Esophagus muscularis mucosa (tissue), 4 donors: Measurements from ENCODE around the gene RCBTB2. TPM values are rescaled to one million over a fixed set of nuclear protein-coding genes. Genes with fewer than 3 reads are reported as not detected.

Experiments used
- DNase-seq: peaks from one replicate; pipeline ENCODE4 v3.0.0-alpha.2; 2017; ENCODE audit errors: extremely low spot score
- H3K27ac ChIP-seq, 4 donors: fragments of 200-600 bp; sonication (generic); replicated peaks in 1 of 4; 1 replicate in 3 of 4; 2 replicates in 1 of 4; pipeline ENCODE4 v1.5.1; 2016 to 2019; ENCODE audit warnings: mild to moderate bottlenecking in 1 of 4
- H3K27me3 ChIP-seq, 4 donors: fragments of 200-600 bp; sonication (generic); one replicate each; pipeline versions ENCODE4 v1.5.1 to v1.6.0; 2016 to 2019
- H3K36me3 ChIP-seq, 4 donors: fragments of 200-600 bp; sonication (generic); one replicate each; pipeline ENCODE4 v1.5.1; 2016 to 2019
- H3K4me1 ChIP-seq, 4 donors: fragments of 200-600 bp; sonication (generic); one replicate each; pipeline ENCODE4 v1.5.1; 2016 to 2019
- H3K4me3 ChIP-seq, 4 donors: fragments of 200-600 bp; sonication (generic); 1 replicate in 2 of 4; 2 replicates in 2 of 4; pipeline ENCODE4 v1.5.1; 2016 to 2019; ENCODE audit warnings: mild to moderate bottlenecking in 4 of 4, moderate library complexity in 1 of 4
- H3K9me3 ChIP-seq, 4 donors: fragments of 200-600 bp; sonication (generic); 1 replicate in 3 of 4; 2 replicates in 1 of 4; pipeline ENCODE4 v1.5.1; 2016 to 2019
- CTCF ChIP-seq, 3 experiments: fragments of 200-600 bp in 2 of 3; fragments of 450-650 bp in 1 of 3; sonication (generic) in 2 of 3; IDR thresholded peaks; one replicate each; pipeline ENCODE4 v1.5.1; 2017 to 2019; ENCODE audit warnings: antibody characterized with exemption in 3 of 3, mild to moderate bottlenecking in 2 of 3, moderate library complexity in 1 of 3
- EP300 ChIP-seq: sonication (generic); formaldehyde crosslinking; IDR thresholded peaks from one replicate; pipeline ENCODE4 v1.6.1; 2017; ENCODE audit warnings: antibody characterized with exemption
- POLR2A ChIP-seq: fragments of 450-650 bp; IDR thresholded peaks from one replicate; pipeline ENCODE4 v1.6.1; 2017; ENCODE audit warnings: antibody characterized with exemption, moderate library complexity, mild to moderate bottlenecking, low read depth
- POLR2AphosphoS5 ChIP-seq, 2 donors: sonication (generic); formaldehyde crosslinking; IDR thresholded peaks; one replicate each; pipeline ENCODE4 v1.6.1; 2017; ENCODE audit warnings: antibody characterized with exemption in 2 of 2
- WGBS: methylation state at CpG from one replicate; pipeline ENCODE4 v1.1.5; 2018; 5-methylcytosine and 5-hydroxymethylcytosine counted together
- intact Hi-C: fragments of 100-400 bp; cut with DNase I; formaldehyde crosslinking; loops from one replicate; pipeline ENCODE4 v1.15.1; 2023
- total RNA-seq, 4 donors: library from RNA; depleted of rRNA; stranded (reverse); fragments of >200 nt; gene quantifications; one replicate each; pipeline versions ENCODE4 v1.1.0 to v1.2.1, GENCODE V29; 2016

RCBTB2 gene
- total RNA-seq, 4 donors from 2014 or later: 10.1 to 14.5 (median 11.0) TPM

- no peak overlapping the region for H3K4me3 ChIP-seq
- peaks cover 0 to 15% (median 15%) of the 10 kb centered on the region in 4 donors for H3K9me3 ChIP-seq
- DNase-seq: no peak
- H3K36me3 ChIP-seq: no peaks in the 10 kb centered on the region
- H3K27ac ChIP-seq: no peak overlapping the region
- intact Hi-C loops: no loop called here
- TF ChIP-seq POLR2AphosphoS5 (IDR thresholded peaks at IDR 0.05): no peak
- no peak for TF ChIP-seq POLR2A
- no peak for TF ChIP-seq CTCF (IDR thresholded peaks at IDR 0.05)
- TF ChIP-seq EP300: no peak
- H3K4me1 ChIP-seq: no peaks in the 10 kb centered on the region
- no peaks in the 10 kb centered on the region for H3K27me3 ChIP-seq
These were observed 22.6 kb upstream of the RCBTB2 start for GRCh38 chr13:48555441-48555840.

GRCh38 chr13:48551329-48551728 lies 18.4 kb upstream of the RCBTB2 start:
- Histone ChIP-seq H3K27ac (no peak overlapping the region), H3K9me3 (peaks cover 0 to 15% (median 15%) of the 10 kb centered on the region in 4 donors), H3K36me3 (no peaks in the 10 kb centered on the region), H3K4me1 (no peaks in the 10 kb centered on the region), H3K27me3 (no peaks in the 10 kb centered on the region), H3K4me3 (no peak overlapping the region)
- TF ChIP-seq POLR2AphosphoS5 (IDR thresholded peaks at IDR 0.05) (no peak), POLR2A (no peak), CTCF (IDR thresholded peaks at IDR 0.05) (no peak), EP300 (no peak)
- 93% methylated on average over 1 of the region's 1 CpG for WGBS
- intact Hi-C loops: no loop called here
- no peak for DNase-seq

- Histone ChIP-seq H3K4me1 (no peaks in the 10 kb centered on the region), H3K36me3 (no peaks in the 10 kb centered on the region), H3K4me3 (no peak overlapping the region), H3K9me3 (peaks cover 0 to 12% (median 9%) of the 10 kb centered on the region in 4 donors), H3K27me3 (no peaks in the 10 kb centered on the region), H3K27ac (no peak overlapping the region)
- WGBS: 76% methylated on average over 1 of the region's 1 CpG
- intact Hi-C loops: no loop called here
- no peak for DNase-seq
- TF ChIP-seq POLR2AphosphoS5 (IDR thresholded peaks at IDR 0.05): no peak
- no peak for TF ChIP-seq CTCF (IDR thresholded peaks at IDR 0.05)
- no peak for TF ChIP-seq EP300
- TF ChIP-seq POLR2A: no peak
These were observed 16.8 kb upstream of the RCBTB2 start for GRCh38 chr13:48549658-48550057.

GRCh38 chr13:48547663-48548092 lies 14.8 kb upstream of the RCBTB2 start:
- DNase-seq: no peak
- Histone ChIP-seq H3K4me3 (no peak overlapping the region), H3K36me3 (no peaks in the 10 kb centered on the region), H3K27me3 (no peaks in the 10 kb centered on the region), H3K4me1 (peaks cover 5 to 13% (median 7%) of the 10 kb centered on the region in 4 donors), H3K9me3 (peaks cover 0 to 12% (median 9%) of the 10 kb centered on the region in 4 donors), H3K27ac (no peak overlapping the region)
- no peak for TF ChIP-seq CTCF (IDR thresholded peaks at IDR 0.05)
- no peak for TF ChIP-seq POLR2A
- no peak for TF ChIP-seq EP300
- TF ChIP-seq POLR2AphosphoS5 (IDR thresholded peaks at IDR 0.05): no peak
- WGBS: 85% methylated on average over 4 of the region's 4 CpGs
- intact Hi-C loops: no loop called here

GRCh38 chr13:48545608-48546007 lies 12.7 kb upstream of the RCBTB2 start:
- Histone ChIP-seq H3K4me3 (no peak overlapping the region), H3K9me3 (no peaks in the 10 kb centered on the region), H3K27ac (no peak overlapping the region), H3K36me3 (no peaks in the 10 kb centered on the region), H3K27me3 (no peaks in the 10 kb centered on the region), H3K4me1 (peaks cover 13 to 22% (median 17%) of the 10 kb centered on the region in 4 donors)
- intact Hi-C loops: no loop called here
- 88% methylated on average over 3 of the region's 3 CpGs for WGBS
- no peak for DNase-seq
- TF ChIP-seq CTCF (IDR thresholded peaks at IDR 0.05) (no peak), EP300 (no peak), POLR2AphosphoS5 (IDR thresholded peaks at IDR 0.05) (no peak), POLR2A (no peak)
